AG10803 (cell line): ENCODE data around the gene MCU.

Experiments
- DNase-seq: peaks from one replicate; pipeline ENCODE4 v3.0.0; 2010; ENCODE audit warnings: low read depth
- H3K4me3 ChIP-seq: 2 replicates; pipeline ENCODE4 v1.5.1; 2011; ENCODE audit warnings: mild to moderate bottlenecking, low read length, control low read depth
- TF ChIP-seq, protein P1 (sequence below): conservative IDR thresholded peaks from 2 replicates; pipeline ENCODE4 v1.5.1; 2011; ENCODE audit warnings: mild to moderate bottlenecking, low read length, control low read depth, inconsistent platforms

Gene MCU

DNA sequence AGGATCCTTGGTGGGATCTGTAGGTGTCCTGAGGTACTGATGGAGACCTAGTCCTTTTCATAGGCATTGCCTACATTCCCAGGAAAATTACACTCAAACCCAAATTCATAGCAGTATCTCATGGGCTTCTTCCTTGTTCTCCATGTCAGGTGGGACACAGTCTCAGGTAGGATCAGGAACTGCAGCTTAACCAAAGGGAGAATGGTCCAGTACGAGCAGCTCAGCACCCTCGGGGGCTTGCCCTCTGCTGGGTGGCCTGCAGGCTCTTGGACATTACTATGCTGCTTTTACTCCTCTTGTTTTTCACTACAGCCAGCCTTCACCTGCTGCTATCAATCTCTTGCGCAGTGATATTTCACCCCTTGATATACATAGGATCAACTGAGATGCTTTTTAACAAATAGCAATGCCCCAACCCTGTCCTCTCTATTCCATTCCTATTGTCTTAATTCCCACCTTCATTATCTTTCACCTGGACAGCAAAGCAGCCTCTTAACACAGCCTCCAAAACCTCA, 234.1 kb downstream of the MCU start:
- no peak overlapping the region for H3K4me3 ChIP-seq
- TF ChIP-seq, protein P1, sequence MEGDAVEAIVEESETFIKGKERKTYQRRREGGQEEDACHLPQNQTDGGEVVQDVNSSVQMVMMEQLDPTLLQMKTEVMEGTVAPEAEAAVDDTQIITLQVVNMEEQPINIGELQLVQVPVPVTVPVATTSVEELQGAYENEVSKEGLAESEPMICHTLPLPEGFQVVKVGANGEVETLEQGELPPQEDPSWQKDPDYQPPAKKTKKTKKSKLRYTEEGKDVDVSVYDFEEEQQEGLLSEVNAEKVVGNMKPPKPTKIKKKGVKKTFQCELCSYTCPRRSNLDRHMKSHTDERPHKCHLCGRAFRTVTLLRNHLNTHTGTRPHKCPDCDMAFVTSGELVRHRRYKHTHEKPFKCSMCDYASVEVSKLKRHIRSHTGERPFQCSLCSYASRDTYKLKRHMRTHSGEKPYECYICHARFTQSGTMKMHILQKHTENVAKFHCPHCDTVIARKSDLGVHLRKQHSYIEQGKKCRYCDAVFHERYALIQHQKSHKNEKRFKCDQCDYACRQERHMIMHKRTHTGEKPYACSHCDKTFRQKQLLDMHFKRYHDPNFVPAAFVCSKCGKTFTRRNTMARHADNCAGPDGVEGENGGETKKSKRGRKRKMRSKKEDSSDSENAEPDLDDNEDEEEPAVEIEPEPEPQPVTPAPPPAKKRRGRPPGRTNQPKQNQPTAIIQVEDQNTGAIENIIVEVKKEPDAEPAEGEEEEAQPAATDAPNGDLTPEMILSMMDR: no peak
- DNase-seq: no peak

DNA sequence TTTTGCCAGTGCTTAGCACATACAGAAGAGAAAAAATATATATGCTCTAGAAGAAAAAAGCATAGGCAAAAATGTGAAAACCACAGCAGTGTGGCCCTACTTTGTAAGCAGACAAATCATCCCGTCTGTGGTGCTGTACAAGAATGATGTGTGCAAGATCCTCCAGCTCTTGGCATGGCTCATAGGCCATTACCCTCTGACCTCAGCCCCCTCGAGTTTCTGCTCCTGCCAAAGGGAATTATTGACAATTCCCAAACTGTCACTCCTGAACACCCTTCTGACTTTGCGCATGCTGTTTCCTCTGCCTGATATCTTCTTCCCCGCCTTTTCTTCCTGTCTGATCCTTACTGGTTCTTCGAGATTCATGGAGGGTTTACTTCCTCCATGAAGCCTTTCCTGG, 235.5 kb downstream of the MCU start:
- H3K4me3 ChIP-seq: no peak overlapping the region
- DNase-seq: no peak
- TF ChIP-seq, protein P1: no peak

DNA sequence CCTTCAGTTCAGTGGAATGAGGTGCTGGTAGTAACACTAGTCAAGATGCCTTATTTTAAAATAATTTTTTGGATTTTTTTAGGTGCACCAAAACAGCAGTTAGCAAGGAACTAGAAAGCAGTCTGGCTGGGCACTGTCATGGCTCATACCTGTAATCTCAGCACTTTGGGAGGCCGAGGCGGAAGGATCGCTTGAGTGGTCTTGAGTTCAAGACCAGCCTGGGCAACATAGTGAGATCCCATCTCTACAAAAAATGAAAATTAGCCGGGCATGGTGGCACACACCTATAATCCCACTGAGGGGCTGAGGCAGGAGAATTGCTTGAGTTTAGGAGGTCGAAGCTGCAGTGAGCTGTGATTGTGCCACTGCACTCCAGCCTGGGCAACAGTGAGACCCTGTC, 236.9 kb downstream of the MCU start:
- no peak for DNase-seq
- no peak overlapping the region for H3K4me3 ChIP-seq
- TF ChIP-seq, protein P1: no peak

DNA sequence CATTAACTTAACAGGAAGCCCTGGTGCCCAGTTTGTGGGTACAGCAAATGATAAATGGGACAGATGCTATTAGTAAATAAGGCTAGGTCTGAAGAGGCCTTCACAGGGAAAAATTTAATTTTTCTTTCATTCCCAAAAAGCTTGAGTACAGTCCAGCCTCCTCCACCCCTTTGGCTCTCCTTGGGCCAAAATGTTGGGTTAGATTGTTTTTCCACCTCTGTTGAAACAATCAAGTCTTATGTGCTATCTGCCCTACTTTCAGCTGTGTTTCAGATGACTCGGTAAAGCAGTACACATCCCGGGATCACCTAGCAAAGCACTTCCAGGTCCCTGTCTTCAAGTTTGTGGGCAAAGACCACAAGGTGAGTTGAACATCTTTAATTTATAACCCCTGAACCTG, 238.3 kb downstream of the MCU start:
- no peak for DNase-seq
- no peak overlapping the region for H3K4me3 ChIP-seq
- TF ChIP-seq, protein P1: no peak

DNA sequence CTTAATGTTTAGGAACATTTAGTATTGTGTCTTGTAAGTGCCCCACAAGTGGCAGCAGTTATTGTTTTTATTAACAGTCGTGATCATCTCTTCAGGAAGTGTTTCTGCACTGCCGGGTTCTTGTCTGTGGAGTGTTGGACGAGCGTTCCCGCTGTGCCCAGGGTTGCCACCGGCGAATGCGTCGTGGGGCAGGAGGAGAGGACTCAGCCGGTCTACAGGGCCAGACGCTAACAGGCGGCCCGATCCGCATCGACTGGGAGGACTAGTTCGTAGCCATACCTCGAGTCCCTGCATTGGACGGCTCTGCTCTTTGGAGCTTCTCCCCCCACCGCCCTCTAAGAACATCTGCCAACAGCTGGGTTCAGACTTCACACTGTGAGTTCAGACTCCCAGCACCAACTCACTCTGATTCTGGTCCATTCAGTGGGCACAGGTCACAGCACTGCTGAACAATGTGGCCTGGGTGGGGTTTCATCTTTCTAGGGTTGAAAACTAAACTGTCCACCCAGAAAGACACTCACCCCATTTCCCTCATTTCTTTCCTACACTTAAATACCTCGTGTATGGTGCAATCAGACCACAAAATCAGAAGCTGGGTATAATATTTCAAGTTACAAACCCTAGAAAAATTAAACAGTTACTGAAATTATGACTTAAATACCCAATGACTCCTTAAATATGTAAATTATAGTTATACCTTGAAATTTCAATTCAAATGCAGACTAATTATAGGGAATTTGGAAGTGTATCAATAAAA, 240.5 kb downstream of the MCU start:
- H3K4me3 ChIP-seq: no peak overlapping the region
- DNase-seq: no peak
- TF ChIP-seq, protein P1: no peak

DNA sequence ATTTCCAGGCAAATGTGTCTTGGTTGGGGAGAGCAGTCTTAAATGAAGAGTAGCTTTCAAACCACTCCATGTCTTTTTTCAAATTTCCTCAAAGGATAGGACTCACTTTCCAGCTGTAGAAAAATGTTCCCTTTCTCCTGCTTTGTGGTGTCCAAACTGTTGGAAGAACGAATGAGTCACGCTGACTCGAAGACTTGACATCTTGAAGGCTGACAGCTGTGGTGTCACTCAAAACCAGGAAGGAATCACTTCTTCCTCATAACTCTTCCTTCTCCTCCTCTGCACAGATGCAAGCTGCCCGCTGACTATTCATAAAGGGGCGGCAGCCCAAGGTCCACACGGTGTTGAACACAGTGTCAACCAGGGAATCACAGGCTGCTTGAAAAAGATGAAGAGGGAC, 243.4 kb downstream of the MCU start:
- DNase-seq: no peak
- H3K4me3 ChIP-seq: no peak overlapping the region
- TF ChIP-seq, protein P1: no peak
